Superior temporal gyrus (tissue), 1 donor: Measurements from ENCODE around the gene CCDC141.
A peak's percentile ranks its signal among the peaks of the same experiment; 100 is the strongest.

Source experiments
- DNase-seq: peaks from one replicate; pipeline ENCODE4 v3.0.0-alpha.2; 2016; ENCODE audit errors: extremely low spot score

Gene CCDC141

GRCh38 chr2:178980815-178981214, 69.1 kb downstream of the CCDC141 start:
- DNase-seq: no peak

- DNase-seq: no peak
Measured at GRCh38 chr2:178978667-178979066, 71.3 kb downstream of the CCDC141 start.

- DNase-seq: no peak
Measured at GRCh38 chr2:178976351-178976750, 73.6 kb downstream of the CCDC141 start.

GRCh38 chr2:178962805-178963433, 87.0 kb downstream of the CCDC141 start:
- DNase-seq: no peak

GRCh38 chr2:178962152-178962551, 87.8 kb downstream of the CCDC141 start:
- no peak for DNase-seq

GRCh38 chr2:178954049-178954448, 95.9 kb downstream of the CCDC141 start:
- no peak for DNase-seq

GRCh38 chr2:178951266-178952006, 98.5 kb downstream of the CCDC141 start:
- no peak for DNase-seq

- DNase-seq: no peak
Measured at GRCh38 chr2:178949584-178949983, 100.4 kb downstream of the CCDC141 start.

GRCh38 chr2:178949151-178949550, 100.8 kb downstream of the CCDC141 start:
- DNase-seq: no peak

- no peak for DNase-seq
Measured at GRCh38 chr2:178947006-178947405, 102.9 kb downstream of the CCDC141 start.

GRCh38 chr2:178946494-178946893, 103.4 kb downstream of the CCDC141 start:
- DNase-seq: no peak

- DNase-seq: no peak
Measured at GRCh38 chr2:178943745-178944144, 106.2 kb downstream of the CCDC141 start.

GRCh38 chr2:178934571-178934970, 115.4 kb downstream of the CCDC141 start:
- no peak for DNase-seq

- DNase-seq: no peak
Measured at GRCh38 chr2:178933493-178933892, 116.4 kb downstream of the CCDC141 start.

GRCh38 chr2:178928077-178928476, 121.9 kb downstream of the CCDC141 start:
- DNase-seq: no peak

GRCh38 chr2:178927173-178927572, 122.8 kb downstream of the CCDC141 start:
- no peak for DNase-seq

- no peak for DNase-seq
Measured at GRCh38 chr2:178924817-178925216, 125.1 kb downstream of the CCDC141 start.

GRCh38 chr2:178923546-178923945, 126.4 kb downstream of the CCDC141 start:
- DNase-seq: no peak

GRCh38 chr2:178920916-178921513, 128.9 kb downstream of the CCDC141 start:
- no peak for DNase-seq

- DNase-seq: no peak
Measured at GRCh38 chr2:178917555-178917954, 132.4 kb downstream of the CCDC141 start.

GRCh38 chr2:178915423-178916173, 134.3 kb downstream of the CCDC141 start:
- no peak for DNase-seq

GRCh38 chr2:178914259-178914849, 135.6 kb downstream of the CCDC141 start:
- peak; percentile 92 for DNase-seq
